Thyroid gland (tissue), 4 donors: Measurements from ENCODE around the gene CMKLR1. TPM values are rescaled to one million over a fixed set of nuclear protein-coding genes. Genes with fewer than 3 reads are reported as not detected.

ENCODE experiments used
- DNase-seq, 2 donors: peaks; one replicate each; pipeline ENCODE4 v3.0.0-alpha.2; 2019
- H3K27ac ChIP-seq, 3 donors: fragments of 200-600 bp; sonication (generic); 1 replicate in 2 of 3; 2 replicates in 1 of 3; pipeline ENCODE4 v1.5.1; 2016 to 2019; ENCODE audit warnings: mild to moderate bottlenecking in 1 of 3, moderate library complexity in 1 of 3
- H3K27me3 ChIP-seq: fragments of 200-600 bp; sonication (generic); one replicate; pipeline ENCODE4 v1.5.1; 2019
- H3K36me3 ChIP-seq, 2 donors: fragments of 200-600 bp; sonication (generic); one replicate each; pipeline ENCODE4 v1.5.1; 2016 to 2019
- H3K4me1 ChIP-seq, 2 donors: fragments of 200-600 bp; sonication (generic); one replicate each; pipeline ENCODE4 v1.5.1; 2017 to 2019
- H3K4me3 ChIP-seq, 3 donors: fragments of 200-600 bp; sonication (generic); replicated peaks in 1 of 3; 1 replicate in 2 of 3; 2 replicates in 1 of 3; pipeline ENCODE4 v1.5.1; 2016; ENCODE audit warnings: mild to moderate bottlenecking in 1 of 3
- H3K9me3 ChIP-seq: fragments of 200-600 bp; sonication (generic); one replicate; pipeline ENCODE4 v1.5.1; 2017
- CTCF ChIP-seq, 6 experiments: fragments of 200-600 bp in 3 of 6; fragments of 450-650 bp in 3 of 6; sonication (generic) in 3 of 6; IDR thresholded peaks; one replicate each; pipeline ENCODE4 v1.5.1; 2016 to 2019; ENCODE audit warnings: antibody characterized with exemption in 6 of 6, mild to moderate bottlenecking in 2 of 6, inconsistent platforms in 1 of 6, moderate library complexity in 1 of 6
- POLR2A ChIP-seq, 2 donors: fragments of 450-650 bp; IDR thresholded peaks; one replicate each; pipeline ENCODE4 v1.6.1; 2017; ENCODE audit warnings: antibody characterized with exemption in 2 of 2, mild to moderate bottlenecking in 2 of 2, moderate library complexity in 1 of 2
- WGBS, 2 donors: methylation state at CpG; one replicate each; pipeline ENCODE4 v1.1.5; 2017; 5-methylcytosine and 5-hydroxymethylcytosine counted together
- intact Hi-C: fragments of 100-400 bp; cut with DNase I; formaldehyde crosslinking; loops from one replicate; pipeline ENCODE4 v1.15.1; 2023
- total RNA-seq, 4 donors: library from RNA; depleted of rRNA; stranded (reverse); fragments of >200 nt; gene quantifications; one replicate each; pipeline ENCODE4 v1.2.3, GENCODE V29; 2016

CMKLR1 gene
- total RNA-seq, 4 donors from 2014 or later, result 6.3 to 15.8 (median 12.2) TPM

DNA sequence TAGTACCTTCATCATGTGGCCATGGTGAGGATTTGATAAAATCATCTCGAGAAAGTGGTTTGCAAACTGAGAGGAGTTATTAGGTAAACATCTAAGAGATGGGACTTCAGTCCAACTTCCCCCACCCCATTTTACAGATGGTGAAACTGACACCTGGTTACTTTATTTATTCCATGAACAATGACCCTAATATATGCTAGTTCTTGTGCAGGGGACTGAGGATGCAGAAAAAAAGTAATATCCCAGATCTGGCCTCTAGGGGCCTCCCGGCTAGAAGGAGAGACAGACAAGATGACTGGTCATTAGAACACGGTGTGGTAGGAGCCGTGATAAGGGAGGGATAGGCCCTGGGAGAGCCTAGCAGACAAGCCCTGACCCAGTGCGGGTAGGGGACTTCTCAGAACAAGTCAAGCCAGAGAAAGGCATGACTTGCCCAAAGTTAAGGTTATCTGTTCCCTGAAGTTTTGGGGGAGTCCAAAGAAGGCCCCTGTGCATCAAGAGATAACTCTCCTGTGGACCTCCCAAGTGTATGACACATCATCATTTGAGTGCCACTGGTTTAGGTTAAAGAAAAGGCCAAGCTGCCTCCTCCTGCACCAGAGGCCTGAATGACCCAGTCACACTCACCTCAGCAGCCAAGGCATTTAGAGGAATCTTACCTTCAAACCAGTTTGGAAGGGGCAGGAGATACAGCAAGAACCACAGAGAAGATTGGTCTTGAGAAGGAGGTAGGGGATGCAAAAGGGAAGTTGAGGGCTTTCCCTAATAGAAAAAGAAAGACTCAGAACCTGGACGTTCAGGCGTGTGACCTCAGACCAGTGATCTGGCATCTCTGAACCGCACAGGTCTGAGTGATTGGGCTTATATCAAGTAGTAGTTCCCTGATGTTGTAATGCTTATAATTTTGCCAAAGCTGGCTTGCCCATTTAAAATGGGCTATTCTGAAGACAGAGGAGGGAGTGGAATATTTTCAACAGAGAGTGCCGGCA lies 1.6 kb downstream of the CMKLR1 start:
- H3K27me3 ChIP-seq, result no peaks in the 10 kb centered on the region
- DNase-seq, result no peak
- H3K36me3 ChIP-seq, result no peaks in the 10 kb centered on the region
- peak overlapping the region in 1 of 3 donors; percentile 15 for H3K4me3 ChIP-seq
- 57 to 65% methylated on average over 9 of the region's 9 CpGs for WGBS, 2 donors
- peak overlapping the region in 1 of 3 donors; percentile 40 for H3K27ac ChIP-seq
- intact Hi-C loops, result no loop called here
- H3K9me3 ChIP-seq, result no peaks in the 10 kb centered on the region
- TF ChIP-seq CTCF (IDR thresholded peaks at IDR 0.05) (peak in 4 of 6 experiments; percentile 9 to 36 (median 24)), POLR2A (IDR thresholded peaks at IDR 0.05) (no peak)
- H3K4me1 ChIP-seq, result peaks cover 2 to 3% of the 10 kb centered on the region in 2 donors

GRCh38 chr12:108335349-108336119 lies 3.6 kb downstream of the CMKLR1 start:
- DNase-seq, result no peak
- TF ChIP-seq POLR2A (IDR thresholded peaks at IDR 0.05), result no peak
- TF ChIP-seq CTCF (IDR thresholded peaks at IDR 0.05), result no peak
- no peak overlapping the region for H3K4me3 ChIP-seq
- no peaks in the 10 kb centered on the region for H3K36me3 ChIP-seq
- no peaks in the 10 kb centered on the region for H3K27me3 ChIP-seq
- H3K27ac ChIP-seq, result no peak overlapping the region
- WGBS, 2 donors, result 71 to 80% methylated on average over 4 of the region's 4 CpGs
- no peaks in the 10 kb centered on the region for H3K4me1 ChIP-seq
- intact Hi-C loops, result no loop called here
- H3K9me3 ChIP-seq, result no peaks in the 10 kb centered on the region

DNA sequence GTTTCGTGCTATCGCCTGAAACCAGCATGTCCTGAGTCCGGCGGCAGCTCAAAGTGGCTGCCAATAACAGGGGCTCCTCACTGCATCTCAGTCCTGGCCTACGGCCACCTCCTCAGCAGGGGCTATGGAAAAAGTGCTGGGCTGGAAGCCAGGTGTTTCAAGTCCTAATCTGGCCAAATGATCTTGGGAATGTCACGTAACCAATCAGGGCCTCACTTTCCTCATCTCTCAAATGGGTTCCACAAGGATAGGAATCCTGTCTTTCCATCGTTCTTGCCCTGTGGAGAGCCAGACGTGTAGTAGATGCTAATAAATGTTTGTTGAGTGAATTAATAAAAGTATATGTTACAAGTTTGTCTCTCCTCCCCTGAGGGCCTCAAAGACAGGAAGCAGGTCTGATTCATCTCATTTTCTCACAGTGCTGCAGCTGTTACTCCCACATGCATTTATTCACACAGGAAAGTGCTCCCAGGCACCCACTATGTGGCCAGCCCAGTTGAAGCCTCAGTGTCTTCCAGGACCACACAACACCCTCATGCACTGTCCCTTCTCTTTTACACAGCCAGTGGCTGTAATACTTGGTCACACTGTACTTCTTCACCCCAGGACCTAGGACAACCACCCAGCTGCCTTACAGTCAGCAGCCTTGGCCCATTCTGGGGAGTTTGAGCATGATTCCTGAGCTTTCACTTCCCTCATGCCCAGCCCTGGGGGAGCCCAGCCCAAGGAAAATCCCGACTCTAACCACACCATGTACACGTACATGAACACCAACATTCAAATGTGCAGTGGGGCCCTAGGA lies 5.0 kb downstream of the CMKLR1 start:
- TF ChIP-seq CTCF (IDR thresholded peaks at IDR 0.05) (no peak), POLR2A (IDR thresholded peaks at IDR 0.05) (no peak)
- H3K27me3 ChIP-seq, result no peaks in the 10 kb centered on the region
- H3K4me1 ChIP-seq, result no peaks in the 10 kb centered on the region
- H3K4me3 ChIP-seq, result no peak overlapping the region
- peak overlapping the region in 1 of 3 donors; percentile 29 for H3K27ac ChIP-seq
- H3K36me3 ChIP-seq, result peaks cover 0 to 7% of the 10 kb centered on the region in 2 donors
- H3K9me3 ChIP-seq, result no peaks in the 10 kb centered on the region
- DNase-seq, result no peak
- intact Hi-C loops, result no loop called here
- 68 to 78% methylated on average over 10 of the region's 10 CpGs for WGBS, 2 donors

- no peaks in the 10 kb centered on the region for H3K27me3 ChIP-seq
- H3K4me3 ChIP-seq, result no peak overlapping the region
- 21 to 46% methylated on average over 3 of the region's 3 CpGs for WGBS, 2 donors
- TF ChIP-seq POLR2A (IDR thresholded peaks at IDR 0.05) (no peak), CTCF (IDR thresholded peaks at IDR 0.05) (no peak)
- intact Hi-C loops, result no loop called here
- DNase-seq, result peak; percentile 12 to 21
- peak overlapping the region in 1 of 3 donors; percentile 29 for H3K27ac ChIP-seq
- peaks cover 0 to 7% of the 10 kb centered on the region in 2 donors for H3K36me3 ChIP-seq
- peaks cover 0 to 7% of the 10 kb centered on the region in 2 donors for H3K4me1 ChIP-seq
- H3K9me3 ChIP-seq, result no peaks in the 10 kb centered on the region
Measured at GRCh38 chr12:108332791-108333382, 6.2 kb downstream of the CMKLR1 start.
